ENCODE results near the gene TSTD2. TPM values are rescaled to one million over a fixed set of nuclear protein-coding genes. Genes with fewer than 3 reads are reported as not detected.

Gene TSTD2
- total and polyA plus RNA-seq, 12 donors: 13.2 to 27.3 (median 19.2) TPM

- no peaks in the 10 kb centered on the region for H3K9me3 ChIP-seq (replicated peaks in 1 of 3)
- intact Hi-C loops (cut with DNase I): no loop called here
- H3K4me3 ChIP-seq: peak overlapping the region; percentile 42 to 97 (median 68)
- DNase-seq: no peak
- H3K27ac ChIP-seq: peak overlapping the region; percentile 8 to 99 (median 98)
- H3K36me3 ChIP-seq (replicated peaks in 1 of 2): no peaks in the 10 kb centered on the region
- WGBS, 4 donors: 0 to 1% (median 0%) methylated on average over 23 to 43 of the region's 43 CpGs
- TF ChIP-seq CTCF (IDR thresholded peaks at IDR 0.05) (no peak), POLR2A (IDR thresholded peaks at IDR 0.05) (peak in 1 of 2 donors; percentile 3)
- peaks cover 0 to 48% of the 10 kb centered on the region in 2 donors for H3K4me1 ChIP-seq (replicated peaks in 1 of 2)
- no peaks in the 10 kb centered on the region for H3K27me3 ChIP-seq
Observed at GRCh38 chr9:97633859-97634490, 807 bp upstream of the TSTD2 start.

GRCh38 chr9:97632248-97632984 is 752 bp downstream of the TSTD2 start:
- DNase-seq: peak in 5 of 7 donors; percentile 46 to 82 (median 73)
- intact Hi-C loops (cut with DNase I): no loop called here
- no peaks in the 10 kb centered on the region for H3K9me3 ChIP-seq (replicated peaks in 1 of 3)
- H3K36me3 ChIP-seq (replicated peaks in 1 of 2): no peaks in the 10 kb centered on the region
- H3K4me1 ChIP-seq (replicated peaks in 1 of 2): peaks cover 0 to 39% of the 10 kb centered on the region in 2 donors
- TF ChIP-seq CTCF (IDR thresholded peaks at IDR 0.05) (peak in 1 of 6 experiments; percentile 1), POLR2A (IDR thresholded peaks at IDR 0.05) (no peak)
- H3K4me3 ChIP-seq: peak overlapping the region; percentile 7 to 97 (median 42)
- 1% methylated on average over 23 to 27 of the region's 27 CpGs for WGBS, 4 donors
- no peaks in the 10 kb centered on the region for H3K27me3 ChIP-seq
- H3K27ac ChIP-seq: peak overlapping the region; percentile 98 to 99 (median 98)

- TF ChIP-seq CTCF (IDR thresholded peaks at IDR 0.05): no peak
- peaks cover 0 to 2% of the 10 kb centered on the region in 2 donors for H3K36me3 ChIP-seq (replicated peaks in 1 of 2)
- peaks cover 0 to 23% of the 10 kb centered on the region in 2 donors for H3K4me1 ChIP-seq (replicated peaks in 1 of 2)
- intact Hi-C loops (cut with DNase I): no loop called here
- DNase-seq: no peak
- no peaks in the 10 kb centered on the region for H3K27me3 ChIP-seq
- no peak overlapping the region for H3K4me3 ChIP-seq
- H3K27ac ChIP-seq: no peak overlapping the region
- no peaks in the 10 kb centered on the region for H3K9me3 ChIP-seq (replicated peaks in 1 of 3)
Observed at GRCh38 chr9:97630591-97630990, 2.6 kb downstream of the TSTD2 start.

- H3K27ac ChIP-seq: no peak overlapping the region
- no peak overlapping the region for H3K4me3 ChIP-seq
- no peaks in the 10 kb centered on the region for H3K9me3 ChIP-seq (replicated peaks in 1 of 3)
- no peak for TF ChIP-seq POLR2A (IDR thresholded peaks at IDR 0.05)
- TF ChIP-seq CTCF (IDR thresholded peaks at IDR 0.05): no peak
- peaks cover 0 to 8% of the 10 kb centered on the region in 2 donors for H3K36me3 ChIP-seq (replicated peaks in 1 of 2)
- peaks cover 0 to 10% of the 10 kb centered on the region in 2 donors for H3K4me1 ChIP-seq (replicated peaks in 1 of 2)
- no peak for DNase-seq
- intact Hi-C loops (cut with DNase I): no loop called here
- H3K27me3 ChIP-seq: no peaks in the 10 kb centered on the region
Observed at GRCh38 chr9:97629156-97629555, 4.0 kb downstream of the TSTD2 start.

Measured in adrenal gland (tissue), 12 donors.